Right lobe of liver (tissue), 4 donors: ENCODE measurements around the gene ADGRD1.

Source experiments
- POLR2A ChIP-seq: fragments of 450-650 bp; IDR thresholded peaks from one replicate; pipeline ENCODE4 v1.6.1; 2017; ENCODE audit warnings: antibody characterized with exemption, mild to moderate bottlenecking
- TF ChIP-seq, protein P1 (sequence below), 4 donors: fragments of 200-600 bp in 3 of 4; fragments of 450-650 bp in 1 of 4; IDR thresholded peaks; one replicate each; pipeline versions ENCODE4 v1.5.1 to v1.8.0; 2016 to 2022; ENCODE audit warnings: antibody characterized with exemption in 4 of 4, mild to moderate bottlenecking in 2 of 4
- donor health status: DM: no; HTN: no; CAD: no.
- donor health status: DM: no; HTN: no; CAD: no.
- donor health status: DM: no; HTN: yes; CAD: no.

DNA sequence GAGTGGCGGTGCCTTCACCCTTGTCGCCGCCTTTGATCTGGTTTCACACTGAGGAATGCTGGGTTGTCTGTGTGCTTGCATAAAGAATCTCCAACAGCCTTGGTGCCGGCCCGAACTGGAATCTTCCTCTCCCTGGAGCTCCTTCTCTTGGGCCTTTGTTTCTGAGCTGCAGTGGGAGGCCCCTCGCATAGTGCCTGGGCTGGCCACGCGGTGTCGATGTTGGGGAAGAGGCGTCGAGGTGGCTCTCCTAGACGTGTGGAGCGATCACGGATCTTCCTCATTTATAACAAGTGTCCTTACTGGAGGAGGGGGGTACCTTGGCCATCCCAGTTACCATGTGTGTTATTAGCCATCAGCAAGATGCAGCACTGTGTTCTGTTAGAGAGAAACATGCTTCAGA lies 60.6 kb downstream of the ADGRD1 start:
- TF ChIP-seq, protein P1, sequence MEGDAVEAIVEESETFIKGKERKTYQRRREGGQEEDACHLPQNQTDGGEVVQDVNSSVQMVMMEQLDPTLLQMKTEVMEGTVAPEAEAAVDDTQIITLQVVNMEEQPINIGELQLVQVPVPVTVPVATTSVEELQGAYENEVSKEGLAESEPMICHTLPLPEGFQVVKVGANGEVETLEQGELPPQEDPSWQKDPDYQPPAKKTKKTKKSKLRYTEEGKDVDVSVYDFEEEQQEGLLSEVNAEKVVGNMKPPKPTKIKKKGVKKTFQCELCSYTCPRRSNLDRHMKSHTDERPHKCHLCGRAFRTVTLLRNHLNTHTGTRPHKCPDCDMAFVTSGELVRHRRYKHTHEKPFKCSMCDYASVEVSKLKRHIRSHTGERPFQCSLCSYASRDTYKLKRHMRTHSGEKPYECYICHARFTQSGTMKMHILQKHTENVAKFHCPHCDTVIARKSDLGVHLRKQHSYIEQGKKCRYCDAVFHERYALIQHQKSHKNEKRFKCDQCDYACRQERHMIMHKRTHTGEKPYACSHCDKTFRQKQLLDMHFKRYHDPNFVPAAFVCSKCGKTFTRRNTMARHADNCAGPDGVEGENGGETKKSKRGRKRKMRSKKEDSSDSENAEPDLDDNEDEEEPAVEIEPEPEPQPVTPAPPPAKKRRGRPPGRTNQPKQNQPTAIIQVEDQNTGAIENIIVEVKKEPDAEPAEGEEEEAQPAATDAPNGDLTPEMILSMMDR (IDR thresholded peaks at IDR 0.05): no peak
- no peak for TF ChIP-seq POLR2A
